ENCODE measurements around the gene FAM229A.
"Not testable (repeated sequence)": the region's sequence is repeated elsewhere in the genome, so short reads cannot be mapped to it uniquely, and the experiment has no call there.

The FAM229A gene

GRCh38 chr1:32362474-32363313 is at the start of gene FAM229A, which contains the start of gene TSSK3:
Gene FAM229A (minus strand): TSS chr1:32362485. CDS start chr1:32362091, 394 bp downstream.
Gene TSSK3 (plus strand): TSS chr1:32362539. CDS start chr1:32362702, 163 bp downstream.
- no peak for DNase-seq

GRCh38 chr1:32411261-32411660 is 49.0 kb upstream of the FAM229A start:
- no peak for DNase-seq

GRCh38 chr1:32406629-32407111 is 44.4 kb upstream of the FAM229A start:
- no peak for DNase-seq

GRCh38 chr1:32405672-32406467 is 43.6 kb upstream of the FAM229A start:
- DNase-seq = no peak

GRCh38 chr1:32404946-32405345 is 42.7 kb upstream of the FAM229A start:
- DNase-seq = no peak

- peak; percentile 40 for DNase-seq
Measured at GRCh38 chr1:32400876-32401631, 38.8 kb upstream of the FAM229A start.

- no peak for DNase-seq
Measured at GRCh38 chr1:32399843-32400242, 37.6 kb upstream of the FAM229A start.

- no peak for DNase-seq
Measured at GRCh38 chr1:32398401-32398800, 36.1 kb upstream of the FAM229A start.

- DNase-seq = not testable (repeated sequence)
Measured at GRCh38 chr1:32396524-32396923, 34.2 kb upstream of the FAM229A start.

GRCh38 chr1:32394890-32395432 is 32.7 kb upstream of the FAM229A start:
- no peak for DNase-seq

GRCh38 chr1:32394141-32394889 is 32.0 kb upstream of the FAM229A start, which contains the start of gene BSDC1:
Gene BSDC1 (minus strand): TSS chr1:32394441. CDS start chr1:32394414, 27 bp downstream.
- DNase-seq = peak; percentile 84

GRCh38 chr1:32393832-32394140 is 31.5 kb upstream of the FAM229A start:
- no peak for DNase-seq

GRCh38 chr1:32393136-32393535 is 30.9 kb upstream of the FAM229A start:
- DNase-seq = no peak

GRCh38 chr1:32392325-32392724 is 30.0 kb upstream of the FAM229A start:
- no peak for DNase-seq

- DNase-seq = no peak
Measured at GRCh38 chr1:32390904-32391870, 28.9 kb upstream of the FAM229A start.

GRCh38 chr1:32388641-32389040 is 26.4 kb upstream of the FAM229A start:
- no peak for DNase-seq

GRCh38 chr1:32386676-32387392 is 24.5 kb upstream of the FAM229A start:
- DNase-seq = no peak

- DNase-seq = no peak
Measured at GRCh38 chr1:32380057-32380456, 17.8 kb upstream of the FAM229A start.

GRCh38 chr1:32377541-32378220 is 15.4 kb upstream of the FAM229A start:
- DNase-seq = no peak

Data from NCI-H1048 (cell line).